ENCODE data around the gene PPP1R2C.

DNA sequence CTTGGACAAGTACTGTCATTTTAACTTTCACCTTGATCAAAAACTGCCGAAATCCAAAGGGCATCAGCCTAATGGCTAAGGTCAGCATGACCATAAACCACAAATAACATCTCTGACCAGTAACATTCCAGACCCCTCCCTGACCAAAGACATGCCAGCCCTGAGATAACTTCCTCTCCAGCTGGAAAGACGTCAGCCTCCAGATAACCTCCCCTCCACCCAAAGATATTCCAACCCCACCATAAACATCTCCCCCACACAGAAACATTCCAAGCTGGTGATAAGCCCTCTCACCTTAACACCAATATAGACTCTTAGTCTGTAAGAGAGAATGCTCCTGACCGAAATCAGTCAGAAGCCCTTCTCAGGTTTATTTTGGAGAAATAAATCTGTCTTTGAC is 7.4 kb downstream of the PPP1R2C start:
- TF ChIP-seq, protein P1, sequence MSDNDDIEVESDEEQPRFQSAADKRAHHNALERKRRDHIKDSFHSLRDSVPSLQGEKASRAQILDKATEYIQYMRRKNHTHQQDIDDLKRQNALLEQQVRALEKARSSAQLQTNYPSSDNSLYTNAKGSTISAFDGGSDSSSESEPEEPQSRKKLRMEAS (IDR thresholded peaks at IDR 0.05): no peak
- TF ChIP-seq, protein P2, sequence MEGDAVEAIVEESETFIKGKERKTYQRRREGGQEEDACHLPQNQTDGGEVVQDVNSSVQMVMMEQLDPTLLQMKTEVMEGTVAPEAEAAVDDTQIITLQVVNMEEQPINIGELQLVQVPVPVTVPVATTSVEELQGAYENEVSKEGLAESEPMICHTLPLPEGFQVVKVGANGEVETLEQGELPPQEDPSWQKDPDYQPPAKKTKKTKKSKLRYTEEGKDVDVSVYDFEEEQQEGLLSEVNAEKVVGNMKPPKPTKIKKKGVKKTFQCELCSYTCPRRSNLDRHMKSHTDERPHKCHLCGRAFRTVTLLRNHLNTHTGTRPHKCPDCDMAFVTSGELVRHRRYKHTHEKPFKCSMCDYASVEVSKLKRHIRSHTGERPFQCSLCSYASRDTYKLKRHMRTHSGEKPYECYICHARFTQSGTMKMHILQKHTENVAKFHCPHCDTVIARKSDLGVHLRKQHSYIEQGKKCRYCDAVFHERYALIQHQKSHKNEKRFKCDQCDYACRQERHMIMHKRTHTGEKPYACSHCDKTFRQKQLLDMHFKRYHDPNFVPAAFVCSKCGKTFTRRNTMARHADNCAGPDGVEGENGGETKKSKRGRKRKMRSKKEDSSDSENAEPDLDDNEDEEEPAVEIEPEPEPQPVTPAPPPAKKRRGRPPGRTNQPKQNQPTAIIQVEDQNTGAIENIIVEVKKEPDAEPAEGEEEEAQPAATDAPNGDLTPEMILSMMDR (IDR thresholded peaks at IDR 0.05; ENCODE audit: control extremely low read depth in 1 of 3, insufficient read depth in 1 of 3, low read depth in 1 of 3, low read length in 3 of 3): no peak
- TF ChIP-seq, protein P3, sequence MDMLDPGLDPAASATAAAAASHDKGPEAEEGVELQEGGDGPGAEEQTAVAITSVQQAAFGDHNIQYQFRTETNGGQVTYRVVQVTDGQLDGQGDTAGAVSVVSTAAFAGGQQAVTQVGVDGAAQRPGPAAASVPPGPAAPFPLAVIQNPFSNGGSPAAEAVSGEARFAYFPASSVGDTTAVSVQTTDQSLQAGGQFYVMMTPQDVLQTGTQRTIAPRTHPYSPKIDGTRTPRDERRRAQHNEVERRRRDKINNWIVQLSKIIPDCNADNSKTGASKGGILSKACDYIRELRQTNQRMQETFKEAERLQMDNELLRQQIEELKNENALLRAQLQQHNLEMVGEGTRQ (IDR thresholded peaks at IDR 0.05; ENCODE audit: low read length): no peak
- TF ChIP-seq POLR2A (IDR thresholded peaks at IDR 0.05; ENCODE audit: control extremely low read depth in 1 of 2, low read depth in 2 of 2, low read length in 2 of 2): no peak
- TF ChIP-seq, protein P4, sequence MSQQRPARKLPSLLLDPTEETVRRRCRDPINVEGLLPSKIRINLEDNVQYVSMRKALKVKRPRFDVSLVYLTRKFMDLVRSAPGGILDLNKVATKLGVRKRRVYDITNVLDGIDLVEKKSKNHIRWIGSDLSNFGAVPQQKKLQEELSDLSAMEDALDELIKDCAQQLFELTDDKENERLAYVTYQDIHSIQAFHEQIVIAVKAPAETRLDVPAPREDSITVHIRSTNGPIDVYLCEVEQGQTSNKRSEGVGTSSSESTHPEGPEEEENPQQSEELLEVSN (IDR thresholded peaks at IDR 0.05): no peak
- no peak for TF ChIP-seq RFX5 (IDR thresholded peaks at IDR 0.05; ENCODE audit: borderline replicate concordance, low read depth, low read length)
- TF ChIP-seq YY1 (IDR thresholded peaks at IDR 0.05; ENCODE audit: low read depth, low read length): no peak
- TF ChIP-seq EZH2 (IDR thresholded peaks at IDR 0.05; ENCODE audit: low read depth, low read length, severe bottlenecking): no peak
